Astrocyte of the spinal cord (primary cell): ENCODE data around the gene COG5.

Experiments used
- DNase-seq: peaks from one replicate; pipeline ENCODE4 v3.0.0; 2011; ENCODE audit warnings: low read depth, low spot score
- H3K4me3 ChIP-seq: 2 replicates; pipeline ENCODE4 v1.5.1; 2011; ENCODE audit warnings: low read depth, mild to moderate bottlenecking, low read length, moderate library complexity
- in situ Hi-C: cut with HindIII; loops from 2 replicates; pipeline ENCODE4 v1.10.0; 2017; ENCODE audit warnings: low sequenced_read_pairs
- TF ChIP-seq, protein P1 (sequence below): IDR thresholded peaks from 2 replicates; pipeline ENCODE4 v1.5.1; 2012; ENCODE audit warnings: low read depth, mild to moderate bottlenecking, low read length, inconsistent platforms

COG5 gene

DNA sequence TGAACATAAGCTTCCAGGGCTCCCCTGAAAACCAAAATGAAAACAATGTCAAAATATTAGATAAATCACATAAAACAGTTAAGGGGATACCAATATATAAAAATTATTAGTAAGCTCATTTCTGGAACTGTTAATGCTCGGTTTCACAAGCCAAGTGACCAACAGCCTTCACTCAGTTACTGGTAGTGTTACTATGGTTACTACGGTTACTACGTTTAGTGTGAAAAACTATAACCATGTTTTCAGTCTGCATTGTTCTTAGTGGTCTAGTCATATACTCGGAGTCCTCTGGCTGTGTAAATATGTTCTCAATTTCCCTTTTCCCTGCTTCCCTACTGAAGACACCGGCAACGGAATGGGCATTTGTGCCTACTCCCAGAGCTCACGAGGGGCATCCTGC is 360.1 kb downstream of the COG5 start:
- no peak overlapping the region for H3K4me3 ChIP-seq
- in situ Hi-C loops, result no loop called here
- no peak for DNase-seq
- TF ChIP-seq, protein P1, sequence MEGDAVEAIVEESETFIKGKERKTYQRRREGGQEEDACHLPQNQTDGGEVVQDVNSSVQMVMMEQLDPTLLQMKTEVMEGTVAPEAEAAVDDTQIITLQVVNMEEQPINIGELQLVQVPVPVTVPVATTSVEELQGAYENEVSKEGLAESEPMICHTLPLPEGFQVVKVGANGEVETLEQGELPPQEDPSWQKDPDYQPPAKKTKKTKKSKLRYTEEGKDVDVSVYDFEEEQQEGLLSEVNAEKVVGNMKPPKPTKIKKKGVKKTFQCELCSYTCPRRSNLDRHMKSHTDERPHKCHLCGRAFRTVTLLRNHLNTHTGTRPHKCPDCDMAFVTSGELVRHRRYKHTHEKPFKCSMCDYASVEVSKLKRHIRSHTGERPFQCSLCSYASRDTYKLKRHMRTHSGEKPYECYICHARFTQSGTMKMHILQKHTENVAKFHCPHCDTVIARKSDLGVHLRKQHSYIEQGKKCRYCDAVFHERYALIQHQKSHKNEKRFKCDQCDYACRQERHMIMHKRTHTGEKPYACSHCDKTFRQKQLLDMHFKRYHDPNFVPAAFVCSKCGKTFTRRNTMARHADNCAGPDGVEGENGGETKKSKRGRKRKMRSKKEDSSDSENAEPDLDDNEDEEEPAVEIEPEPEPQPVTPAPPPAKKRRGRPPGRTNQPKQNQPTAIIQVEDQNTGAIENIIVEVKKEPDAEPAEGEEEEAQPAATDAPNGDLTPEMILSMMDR, result no peak

- in situ Hi-C loops, result no loop called here
- TF ChIP-seq, protein P1, result peak; percentile 58
- peak; percentile 33 for DNase-seq
- no peak overlapping the region for H3K4me3 ChIP-seq
Measured at GRCh38 chr7:107201795-107202450, 361.8 kb downstream of the COG5 start.

GRCh38 chr7:107196834-107197610 is 366.7 kb downstream of the COG5 start:
- DNase-seq, result no peak
- H3K4me3 ChIP-seq, result no peak overlapping the region
- in situ Hi-C loops, result no loop called here
- TF ChIP-seq, protein P1, result no peak

- no peak overlapping the region for H3K4me3 ChIP-seq
- TF ChIP-seq, protein P1, result no peak
- in situ Hi-C loops, result no loop called here
- no peak for DNase-seq
Measured at GRCh38 chr7:107194052-107194451, 369.7 kb downstream of the COG5 start.

DNA sequence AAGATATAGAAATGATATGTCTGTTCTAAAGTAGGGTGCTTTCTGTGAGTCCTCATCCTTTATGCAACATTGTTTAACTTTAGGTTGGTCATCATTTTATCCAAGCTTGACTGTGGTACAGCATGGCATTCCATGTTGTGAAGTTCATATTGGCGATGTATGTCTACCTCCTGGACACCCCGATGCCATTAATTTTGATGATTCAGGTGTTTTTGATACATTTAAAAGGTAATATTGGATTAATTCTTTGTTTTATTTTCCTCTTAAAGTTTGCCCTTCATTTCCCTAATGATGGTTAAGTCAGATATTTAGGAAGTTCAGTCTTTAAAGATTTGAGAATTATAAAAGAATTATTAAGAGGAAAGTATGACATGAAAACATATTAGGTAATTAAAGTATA is 373.6 kb downstream of the COG5 start:
- TF ChIP-seq, protein P1, result no peak
- H3K4me3 ChIP-seq, result no peak overlapping the region
- no peak for DNase-seq
- in situ Hi-C loops, result no loop called here

DNA sequence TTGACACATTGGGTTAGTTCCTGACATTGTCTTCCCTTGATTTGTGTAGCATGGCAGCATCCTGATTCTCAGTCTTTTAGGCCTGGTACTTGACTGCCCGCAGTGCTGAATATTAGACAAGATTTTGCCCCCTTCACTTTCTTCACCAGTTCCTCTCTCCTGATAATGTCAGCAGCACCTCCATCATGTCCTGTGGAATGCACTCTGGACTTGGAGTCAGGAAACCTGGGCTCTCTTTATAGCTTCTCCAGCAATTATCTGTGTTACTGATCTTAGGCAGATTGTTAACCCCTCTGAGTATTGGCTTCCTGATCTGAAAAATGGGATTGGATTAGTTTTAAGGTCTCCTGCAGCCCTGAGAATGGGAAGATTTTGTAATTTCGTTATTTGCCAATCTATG is 375.9 kb downstream of the COG5 start:
- TF ChIP-seq, protein P1, result no peak
- DNase-seq, result no peak

More for the DNA sequence above, 375.9 kb downstream of the COG5 start:
- in situ Hi-C loops, result no loop called here
- no peak overlapping the region for H3K4me3 ChIP-seq
